GM23248 (cell line): ENCODE results near the gene MAB21L3.

Experiments
- EZH2 ChIP-seq: fragments of 200-600 bp; sonication (generic); IDR thresholded peaks from 2 replicates; pipeline ENCODE4 v1.6.1; 2018; ENCODE audit warnings: antibody characterized with exemption, mild to moderate bottlenecking; ENCODE audit not compliant: insufficient read depth, poor library complexity, severe bottlenecking
- EZH2phosphoT487 ChIP-seq: fragments of 200-600 bp; sonication (generic); IDR thresholded peaks from 2 replicates; pipeline ENCODE4 v1.6.1; 2018; ENCODE audit warnings: antibody characterized with exemption, moderate library complexity, mild to moderate bottlenecking, low read depth; ENCODE audit not compliant: insufficient read depth

DNA sequence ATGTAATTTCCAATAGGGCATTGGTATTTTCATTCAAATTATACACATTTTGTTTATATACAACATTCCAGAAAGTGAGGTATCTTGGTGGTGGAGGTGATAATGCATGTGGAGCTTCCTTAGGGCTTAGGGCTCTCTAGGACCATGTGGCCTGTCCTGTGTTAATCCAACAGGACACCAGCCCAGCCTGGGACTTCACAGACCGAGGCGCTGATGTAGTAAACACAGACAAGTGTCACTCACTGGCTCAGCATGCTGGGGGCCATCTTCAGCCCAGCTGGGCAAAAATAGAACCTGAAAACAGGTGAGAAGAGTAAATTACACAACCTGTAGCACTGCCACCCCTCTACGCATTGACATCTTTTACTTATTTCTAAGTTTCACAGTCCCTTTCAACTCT is 66.7 kb downstream of the MAB21L3 start:
- TF ChIP-seq EZH2 = no peak
- no peak for TF ChIP-seq EZH2phosphoT487
